SU-DHL-6 (cell line): Measurements from ENCODE around the gene CPED1.

ENCODE experiments used
- H2AFZ ChIP-seq: fragments of 200-600 bp; sonication (generic); 2 replicates; pipeline ENCODE4 v1.6.1; 2014; ENCODE audit warnings: low read depth, mild to moderate bottlenecking, moderate library complexity, mixed read lengths, antibody characterized with exemption, low read length; ENCODE audit not compliant: severe bottlenecking
- H3F3A ChIP-seq: fragments of 200-600 bp; shearing (Covaris generic); 2 replicates; pipeline ENCODE4 v1.6.0; 2016; ENCODE audit warnings: antibody characterized with exemption, mild to moderate bottlenecking; ENCODE audit not compliant: insufficient read depth
- H3K27ac ChIP-seq: fragments of 200-600 bp; sonication (generic); 2 replicates; pipeline ENCODE4 v1.5.1; 2016; ENCODE audit warnings: low read depth, mild to moderate bottlenecking, low read length, moderate library complexity, mixed read lengths
- H3K27me3 ChIP-seq: fragments of 200-600 bp; sonication (generic), shearing (Covaris generic); 2 replicates; pipeline ENCODE4 v1.6.0; 2014; ENCODE audit warnings: mild to moderate bottlenecking, low read length
- H3K36me3 ChIP-seq: fragments of 200-600 bp; sonication (generic); 2 replicates; pipeline ENCODE4 v1.6.1; 2014; ENCODE audit warnings: mild to moderate bottlenecking, low read length, mixed read lengths
- H3K4me2 ChIP-seq: fragments of 300-600, 200-600 bp; shearing (Covaris generic), sonication (generic); 2 replicates; pipeline ENCODE4 v1.6.0; 2014; ENCODE audit warnings: low read length, low read depth, mild to moderate bottlenecking; ENCODE audit not compliant: poor library complexity, severe bottlenecking
- H3K4me3 ChIP-seq: fragments of 200-600 bp; sonication (generic); 2 replicates; pipeline ENCODE4 v1.5.1; 2014; ENCODE audit warnings: antibody characterized with exemption, low read length, mild to moderate bottlenecking, mixed read lengths; ENCODE audit not compliant: insufficient read depth, poor library complexity, severe bottlenecking
- H3K79me2 ChIP-seq: fragments of 200-600 bp; sonication (generic); 2 replicates; pipeline ENCODE4 v1.6.1; 2014; ENCODE audit warnings: mild to moderate bottlenecking, low read length, moderate library complexity; ENCODE audit not compliant: insufficient read depth
- H3K9ac ChIP-seq: fragments of 200-600 bp; sonication (generic); 2 replicates; pipeline ENCODE4 v1.7.0; 2014; ENCODE audit warnings: mild to moderate bottlenecking, low read length
- H3K9me2 ChIP-seq: fragments of 200-600 bp; sonication (generic); replicated peaks from 2 replicates; pipeline ENCODE4 v1.6.1; 2014; ENCODE audit warnings: low read length; ENCODE audit not compliant: insufficient read depth
- H3K9me3 ChIP-seq: fragments of 200-600 bp; sonication (generic); 2 replicates; pipeline ENCODE4 v1.6.1; 2014; ENCODE audit warnings: low read length, mixed read lengths; ENCODE audit not compliant: insufficient read depth
- H4K20me1 ChIP-seq: fragments of 200-600 bp; sonication (generic); 2 replicates; pipeline ENCODE4 v1.6.1; 2014; ENCODE audit warnings: low read depth, mild to moderate bottlenecking, antibody characterized with exemption, low read length, moderate library complexity, mixed read lengths
- CTCF ChIP-seq: fragments of 200-600 bp; sonication (generic); IDR thresholded peaks from one replicate; pipeline ENCODE4 v1.5.1; 2017; ENCODE audit warnings: antibody characterized with exemption, mild to moderate bottlenecking, low read length, moderate library complexity; ENCODE audit not compliant: insufficient read depth, poor library complexity, severe bottlenecking
- EZH2phosphoT487 ChIP-seq: fragments of 200-600 bp; sonication (generic), shearing (Covaris generic); conservative IDR thresholded peaks from 2 replicates; pipeline ENCODE4 v1.6.1; 2018; ENCODE audit warnings: mild to moderate bottlenecking, antibody characterized with exemption, low read length, moderate library complexity, mixed read lengths

CPED1 gene

DNA sequence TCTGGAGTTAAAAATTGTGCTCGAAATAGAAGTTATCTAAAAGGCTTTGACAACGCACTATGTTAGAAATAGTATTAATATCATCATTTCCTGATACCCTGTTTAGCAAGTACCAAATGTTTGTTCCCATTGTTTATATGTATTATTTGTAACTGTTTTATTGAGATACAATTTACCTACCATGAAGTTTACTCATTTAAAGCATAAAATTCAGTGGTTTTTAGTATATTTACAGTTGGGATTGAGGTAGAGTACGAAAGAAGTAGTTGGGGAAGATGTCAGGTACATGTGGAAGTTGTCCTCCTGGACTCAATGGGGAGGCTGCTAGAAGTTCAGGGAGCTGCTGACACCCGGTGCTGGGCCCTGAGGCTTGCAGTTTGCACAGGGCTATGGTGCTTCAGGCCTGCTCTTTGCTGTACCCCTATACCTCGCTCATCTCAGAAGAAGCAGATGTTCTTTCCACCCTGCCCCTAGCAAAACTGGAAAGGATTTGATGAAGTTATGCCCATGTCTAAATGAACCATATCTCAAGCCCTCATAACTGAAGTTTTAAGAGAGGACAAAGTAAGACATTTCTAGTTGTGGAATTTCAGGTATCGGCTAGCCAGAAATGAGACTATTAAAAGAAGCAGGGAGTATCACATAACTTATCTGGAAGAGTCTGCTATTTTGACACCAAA lies 315.1 kb downstream of the CPED1 start:
- H3K36me3 ChIP-seq = no peaks in the 10 kb centered on the region
- no peaks in the 10 kb centered on the region for H3F3A ChIP-seq
- H3K9me2 ChIP-seq = no peaks in the 10 kb centered on the region
- no peaks in the 10 kb centered on the region for H3K9me3 ChIP-seq
- no peak overlapping the region for H3K27ac ChIP-seq
- TF ChIP-seq CTCF (no peak), EZH2phosphoT487 (no peak)
- no peaks in the 10 kb centered on the region for H3K27me3 ChIP-seq
- no peak overlapping the region for H3K4me3 ChIP-seq
- H3K4me2 ChIP-seq = no peak overlapping the region
- no peak overlapping the region for H3K9ac ChIP-seq
- no peak overlapping the region for H2AFZ ChIP-seq
- no peaks in the 10 kb centered on the region for H4K20me1 ChIP-seq
- no peaks in the 10 kb centered on the region for H3K79me2 ChIP-seq

DNA sequence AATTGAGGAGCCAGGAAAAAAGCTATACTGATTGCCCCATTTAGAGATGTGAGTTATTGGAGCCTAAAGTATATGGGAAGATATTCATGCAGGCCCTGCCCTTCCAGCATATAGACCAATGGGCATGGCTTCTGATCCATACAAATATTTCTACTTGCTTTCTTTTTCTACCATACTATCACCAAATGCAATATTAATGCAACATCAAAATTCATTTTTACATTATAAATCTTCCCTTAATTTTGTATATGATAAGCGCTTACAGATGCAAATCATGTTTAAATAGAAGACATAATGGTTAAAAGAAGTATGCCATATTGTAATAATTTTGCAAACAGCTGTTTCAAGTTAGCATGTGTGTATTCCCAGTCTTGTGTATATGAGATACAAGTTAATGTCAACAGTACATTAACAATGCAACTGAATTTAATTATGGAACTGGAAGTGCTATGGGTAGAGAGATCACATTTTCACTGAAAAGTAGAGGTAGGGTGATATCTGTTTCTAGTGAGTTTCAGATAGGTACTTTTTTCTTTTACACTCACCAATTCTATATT lies 315.7 kb downstream of the CPED1 start:
- Histone ChIP-seq H3F3A (no peaks in the 10 kb centered on the region), H3K27me3 (no peaks in the 10 kb centered on the region), H3K9me3 (no peaks in the 10 kb centered on the region), H3K79me2 (no peaks in the 10 kb centered on the region), H3K9me2 (no peaks in the 10 kb centered on the region), H3K4me2 (no peak overlapping the region), H4K20me1 (no peaks in the 10 kb centered on the region), H3K4me3 (no peak overlapping the region), H3K36me3 (no peaks in the 10 kb centered on the region), H2AFZ (no peak overlapping the region), H3K27ac (no peak overlapping the region), H3K9ac (no peak overlapping the region)
- no peak for TF ChIP-seq EZH2phosphoT487
- TF ChIP-seq CTCF = no peak

DNA sequence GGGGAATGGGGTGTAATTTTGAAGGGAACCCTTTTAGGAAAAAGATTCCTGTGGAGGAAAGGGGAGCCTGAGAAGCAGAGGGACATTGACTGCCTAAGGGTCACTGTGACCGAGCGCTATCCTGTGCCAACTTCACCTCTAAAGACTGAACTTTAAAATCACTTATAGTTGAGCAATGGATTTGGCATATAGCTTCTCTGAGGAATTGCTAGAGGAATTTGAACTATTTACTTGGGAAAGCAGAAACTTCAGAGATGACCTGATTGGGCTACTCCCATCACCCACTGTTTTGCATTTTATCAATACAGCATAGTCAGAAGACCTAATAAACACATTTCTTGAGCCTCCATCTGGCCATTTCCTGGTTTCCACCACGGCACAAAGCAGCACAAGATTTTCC lies 316.6 kb downstream of the CPED1 start:
- no peak overlapping the region for H3K27ac ChIP-seq

More for the DNA sequence above, 316.6 kb downstream of the CPED1 start:
- Histone ChIP-seq H3K9ac (no peak overlapping the region), H4K20me1 (no peaks in the 10 kb centered on the region), H3K4me3 (no peak overlapping the region), H3K36me3 (no peaks in the 10 kb centered on the region), H2AFZ (no peak overlapping the region), H3K79me2 (no peaks in the 10 kb centered on the region), H3K9me3 (no peaks in the 10 kb centered on the region), H3K9me2 (no peaks in the 10 kb centered on the region), H3K4me2 (no peak overlapping the region), H3F3A (no peaks in the 10 kb centered on the region), H3K27me3 (no peaks in the 10 kb centered on the region)
- no peak for TF ChIP-seq CTCF
- no peak for TF ChIP-seq EZH2phosphoT487
